H1 (cell line): ENCODE data around the gene SLC24A3. TPM values are rescaled to one million over a fixed set of nuclear protein-coding genes. Genes with fewer than 3 reads are reported as not detected.
A peak's percentile ranks its signal among the peaks of the same experiment; 100 is the strongest.

Source experiments
- BACH1 ChIP-seq: IDR thresholded peaks from 2 replicates; pipeline ENCODE4 v1.6.1; 2012; ENCODE audit warnings: low read length, improper control_type of control experiment
- BCL11A ChIP-seq, 2 experiments: IDR thresholded peaks; one replicate each; pipeline ENCODE4 v1.6.1; 2011; ENCODE audit warnings: low read depth in 2 of 2, low read length in 2 of 2, mild to moderate bottlenecking in 2 of 2
- EGR1 ChIP-seq: IDR thresholded peaks from 2 replicates; pipeline ENCODE4 v1.6.1; 2011; ENCODE audit warnings: low read depth, low read length, borderline replicate concordance
- EZH2 ChIP-seq: fragments of 200-600 bp; sonication (generic); IDR thresholded peaks from 2 replicates; pipeline ENCODE4 v1.7.1; 2012; ENCODE audit warnings: low read depth, mild to moderate bottlenecking, moderate library complexity, low read length, inconsistent platforms; ENCODE audit not compliant: severe bottlenecking
- GABPA ChIP-seq: IDR thresholded peaks from 2 replicates; pipeline ENCODE4 v1.6.1; 2011; ENCODE audit warnings: mild to moderate bottlenecking, low read length, moderate library complexity, borderline replicate concordance; ENCODE audit not compliant: insufficient read depth
- HDAC2 ChIP-seq, 2 experiments: fragments of 300-600 bp in 1 of 2; sonication (generic) in 1 of 2; IDR thresholded peaks; 2 replicates each; pipeline ENCODE4 v1.6.1; 2011 to 2012; ENCODE audit warnings: low read depth in 2 of 2, low read length in 2 of 2, mild to moderate bottlenecking in 2 of 2, moderate library complexity in 2 of 2, borderline replicate concordance in 1 of 2, inconsistent platforms in 1 of 2
- JUN ChIP-seq: IDR thresholded peaks from 2 replicates; pipeline ENCODE4 v1.6.1; 2011; ENCODE audit warnings: low read depth, mild to moderate bottlenecking, improper control_type of control experiment, low read length
- SAP30 ChIP-seq: fragments of 300-600 bp; sonication (generic); IDR thresholded peaks from 2 replicates; pipeline ENCODE4 v1.7.1; 2012; ENCODE audit warnings: low read length, moderate library complexity, mild to moderate bottlenecking, inconsistent platforms; ENCODE audit not compliant: insufficient read depth, insufficient replicate concordance
- SP4 ChIP-seq: IDR thresholded peaks from 2 replicates; pipeline ENCODE4 v1.6.1; 2012; ENCODE audit warnings: low read length, inconsistent platforms
- polyA plus RNA-seq, 7 experiments: library from polyadenylated mRNA; depleted of rRNA in 3 of 7; stranded (reverse) in 5 of 7; unstranded in 2 of 7; fragments of >200 nt in 5 of 7; fragments of 200-250 nt in 2 of 7; gene quantifications; 1 replicate in 5 of 7; 2 replicates in 1 of 7; 4 replicates in 1 of 7; pipeline versions ENCODE4 v1.2.1 to v1.2.3, GENCODE V29; 2011 to 2013; ENCODE audit warnings: missing spikeins in 2 of 7, mixed read lengths in 2 of 7
- total RNA-seq: library from RNA; stranded (reverse); fragmentation: NEBNext Ultra II Directional; extraction: Animal tissue kit (Norgen Biotek cat#: 25700); gene quantifications from 2 replicates; pipeline ENCODE4 v1.2.1, GENCODE V29; 2021
- TF ChIP-seq, protein P1 (sequence below): fragments of 300-600 bp; sonication (generic); IDR thresholded peaks from 2 replicates; pipeline ENCODE4 v1.7.1; 2012; ENCODE audit warnings: low read length, moderate library complexity, mild to moderate bottlenecking, inconsistent platforms; ENCODE audit not compliant: insufficient replicate concordance

Gene SLC24A3
- total and polyA plus RNA-seq, 2 of the 8 experiments (the other 6 are each of a cell fraction or from before 2014, with no cell fraction given) = 4.5 to 6.3 TPM

DNA sequence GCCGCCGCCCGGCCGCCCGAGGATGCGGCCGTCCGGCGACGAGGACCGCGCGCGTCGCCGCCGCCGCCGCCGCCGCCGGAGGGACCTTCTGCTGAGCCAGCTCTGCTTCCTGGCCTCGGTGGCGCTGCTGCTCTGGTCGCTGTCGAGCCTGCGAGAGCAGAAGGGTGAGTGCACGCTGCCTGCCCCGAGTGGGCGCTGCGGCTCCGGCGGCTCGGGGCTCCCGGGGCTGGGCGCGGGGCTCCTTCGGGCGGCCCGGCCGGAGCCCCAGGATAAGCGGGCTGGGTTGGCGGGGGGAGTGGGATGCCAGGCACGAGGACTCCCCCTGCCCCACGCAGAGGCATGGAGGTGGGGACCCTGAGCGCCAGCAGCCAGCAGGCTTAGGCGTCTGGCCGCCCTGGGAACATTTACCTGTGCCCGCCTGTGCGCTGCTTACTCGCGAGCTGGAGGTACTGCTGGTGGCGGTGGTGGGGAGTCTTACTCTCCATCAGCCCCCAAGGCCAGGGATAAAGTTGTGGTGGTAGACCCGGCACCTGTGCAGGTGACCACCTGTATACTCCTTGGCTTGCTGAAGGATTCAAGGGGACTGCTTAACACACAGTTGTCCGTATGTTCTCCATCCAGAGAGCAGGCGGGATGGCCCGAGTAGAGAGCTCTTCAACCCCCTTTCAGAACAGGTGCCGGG lies 520 bp downstream of the SLC24A3 start (continued):
- TF ChIP-seq, protein P1, sequence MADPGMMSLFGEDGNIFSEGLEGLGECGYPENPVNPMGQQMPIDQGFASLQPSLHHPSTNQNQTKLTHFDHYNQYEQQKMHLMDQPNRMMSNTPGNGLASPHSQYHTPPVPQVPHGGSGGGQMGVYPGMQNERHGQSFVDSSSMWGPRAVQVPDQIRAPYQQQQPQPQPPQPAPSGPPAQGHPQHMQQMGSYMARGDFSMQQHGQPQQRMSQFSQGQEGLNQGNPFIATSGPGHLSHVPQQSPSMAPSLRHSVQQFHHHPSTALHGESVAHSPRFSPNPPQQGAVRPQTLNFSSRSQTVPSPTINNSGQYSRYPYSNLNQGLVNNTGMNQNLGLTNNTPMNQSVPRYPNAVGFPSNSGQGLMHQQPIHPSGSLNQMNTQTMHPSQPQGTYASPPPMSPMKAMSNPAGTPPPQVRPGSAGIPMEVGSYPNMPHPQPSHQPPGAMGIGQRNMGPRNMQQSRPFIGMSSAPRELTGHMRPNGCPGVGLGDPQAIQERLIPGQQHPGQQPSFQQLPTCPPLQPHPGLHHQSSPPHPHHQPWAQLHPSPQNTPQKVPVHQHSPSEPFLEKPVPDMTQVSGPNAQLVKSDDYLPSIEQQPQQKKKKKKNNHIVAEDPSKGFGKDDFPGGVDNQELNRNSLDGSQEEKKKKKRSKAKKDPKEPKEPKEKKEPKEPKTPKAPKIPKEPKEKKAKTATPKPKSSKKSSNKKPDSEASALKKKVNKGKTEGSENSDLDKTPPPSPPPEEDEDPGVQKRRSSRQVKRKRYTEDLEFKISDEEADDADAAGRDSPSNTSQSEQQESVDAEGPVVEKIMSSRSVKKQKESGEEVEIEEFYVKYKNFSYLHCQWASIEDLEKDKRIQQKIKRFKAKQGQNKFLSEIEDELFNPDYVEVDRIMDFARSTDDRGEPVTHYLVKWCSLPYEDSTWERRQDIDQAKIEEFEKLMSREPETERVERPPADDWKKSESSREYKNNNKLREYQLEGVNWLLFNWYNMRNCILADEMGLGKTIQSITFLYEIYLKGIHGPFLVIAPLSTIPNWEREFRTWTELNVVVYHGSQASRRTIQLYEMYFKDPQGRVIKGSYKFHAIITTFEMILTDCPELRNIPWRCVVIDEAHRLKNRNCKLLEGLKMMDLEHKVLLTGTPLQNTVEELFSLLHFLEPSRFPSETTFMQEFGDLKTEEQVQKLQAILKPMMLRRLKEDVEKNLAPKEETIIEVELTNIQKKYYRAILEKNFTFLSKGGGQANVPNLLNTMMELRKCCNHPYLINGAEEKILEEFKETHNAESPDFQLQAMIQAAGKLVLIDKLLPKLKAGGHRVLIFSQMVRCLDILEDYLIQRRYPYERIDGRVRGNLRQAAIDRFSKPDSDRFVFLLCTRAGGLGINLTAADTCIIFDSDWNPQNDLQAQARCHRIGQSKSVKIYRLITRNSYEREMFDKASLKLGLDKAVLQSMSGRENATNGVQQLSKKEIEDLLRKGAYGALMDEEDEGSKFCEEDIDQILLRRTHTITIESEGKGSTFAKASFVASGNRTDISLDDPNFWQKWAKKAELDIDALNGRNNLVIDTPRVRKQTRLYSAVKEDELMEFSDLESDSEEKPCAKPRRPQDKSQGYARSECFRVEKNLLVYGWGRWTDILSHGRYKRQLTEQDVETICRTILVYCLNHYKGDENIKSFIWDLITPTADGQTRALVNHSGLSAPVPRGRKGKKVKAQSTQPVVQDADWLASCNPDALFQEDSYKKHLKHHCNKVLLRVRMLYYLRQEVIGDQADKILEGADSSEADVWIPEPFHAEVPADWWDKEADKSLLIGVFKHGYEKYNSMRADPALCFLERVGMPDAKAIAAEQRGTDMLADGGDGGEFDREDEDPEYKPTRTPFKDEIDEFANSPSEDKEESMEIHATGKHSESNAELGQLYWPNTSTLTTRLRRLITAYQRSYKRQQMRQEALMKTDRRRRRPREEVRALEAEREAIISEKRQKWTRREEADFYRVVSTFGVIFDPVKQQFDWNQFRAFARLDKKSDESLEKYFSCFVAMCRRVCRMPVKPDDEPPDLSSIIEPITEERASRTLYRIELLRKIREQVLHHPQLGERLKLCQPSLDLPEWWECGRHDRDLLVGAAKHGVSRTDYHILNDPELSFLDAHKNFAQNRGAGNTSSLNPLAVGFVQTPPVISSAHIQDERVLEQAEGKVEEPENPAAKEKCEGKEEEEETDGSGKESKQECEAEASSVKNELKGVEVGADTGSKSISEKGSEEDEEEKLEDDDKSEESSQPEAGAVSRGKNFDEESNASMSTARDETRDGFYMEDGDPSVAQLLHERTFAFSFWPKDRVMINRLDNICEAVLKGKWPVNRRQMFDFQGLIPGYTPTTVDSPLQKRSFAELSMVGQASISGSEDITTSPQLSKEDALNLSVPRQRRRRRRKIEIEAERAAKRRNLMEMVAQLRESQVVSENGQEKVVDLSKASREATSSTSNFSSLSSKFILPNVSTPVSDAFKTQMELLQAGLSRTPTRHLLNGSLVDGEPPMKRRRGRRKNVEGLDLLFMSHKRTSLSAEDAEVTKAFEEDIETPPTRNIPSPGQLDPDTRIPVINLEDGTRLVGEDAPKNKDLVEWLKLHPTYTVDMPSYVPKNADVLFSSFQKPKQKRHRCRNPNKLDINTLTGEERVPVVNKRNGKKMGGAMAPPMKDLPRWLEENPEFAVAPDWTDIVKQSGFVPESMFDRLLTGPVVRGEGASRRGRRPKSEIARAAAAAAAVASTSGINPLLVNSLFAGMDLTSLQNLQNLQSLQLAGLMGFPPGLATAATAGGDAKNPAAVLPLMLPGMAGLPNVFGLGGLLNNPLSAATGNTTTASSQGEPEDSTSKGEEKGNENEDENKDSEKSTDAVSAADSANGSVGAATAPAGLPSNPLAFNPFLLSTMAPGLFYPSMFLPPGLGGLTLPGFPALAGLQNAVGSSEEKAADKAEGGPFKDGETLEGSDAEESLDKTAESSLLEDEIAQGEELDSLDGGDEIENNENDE = no peak
- TF ChIP-seq SP4 (no peak), BCL11A (IDR thresholded peaks at IDR 0.05; ENCODE audit: low read depth in 2 of 2, low read length in 2 of 2) (no peak), EZH2 (peak; percentile 50), BACH1 (no peak; the same call in 1 of the 2 replicates), HDAC2 (IDR thresholded peaks at IDR 0.05; ENCODE audit: borderline replicate concordance in 1 of 2, low read depth in 2 of 2, low read length in 2 of 2) (0 out of 4 replicates have a peak, but pooled peaks of 1 of the 2 experiments have one; percentile 37), EGR1 (no peak), SAP30 (no peak), JUN (no peak), GABPA (no peak)
